Femur (tissue), 1 donor: ENCODE measurements around the gene NEK9.
"Not testable (repeated sequence)": the region's sequence is repeated elsewhere in the genome, so short reads cannot be mapped to it uniquely, and the experiment has no call there.

Experiments
- DNase-seq: peaks from one replicate; pipeline ENCODE4 v3.0.0-alpha.2; 2017

NEK9 gene

DNA sequence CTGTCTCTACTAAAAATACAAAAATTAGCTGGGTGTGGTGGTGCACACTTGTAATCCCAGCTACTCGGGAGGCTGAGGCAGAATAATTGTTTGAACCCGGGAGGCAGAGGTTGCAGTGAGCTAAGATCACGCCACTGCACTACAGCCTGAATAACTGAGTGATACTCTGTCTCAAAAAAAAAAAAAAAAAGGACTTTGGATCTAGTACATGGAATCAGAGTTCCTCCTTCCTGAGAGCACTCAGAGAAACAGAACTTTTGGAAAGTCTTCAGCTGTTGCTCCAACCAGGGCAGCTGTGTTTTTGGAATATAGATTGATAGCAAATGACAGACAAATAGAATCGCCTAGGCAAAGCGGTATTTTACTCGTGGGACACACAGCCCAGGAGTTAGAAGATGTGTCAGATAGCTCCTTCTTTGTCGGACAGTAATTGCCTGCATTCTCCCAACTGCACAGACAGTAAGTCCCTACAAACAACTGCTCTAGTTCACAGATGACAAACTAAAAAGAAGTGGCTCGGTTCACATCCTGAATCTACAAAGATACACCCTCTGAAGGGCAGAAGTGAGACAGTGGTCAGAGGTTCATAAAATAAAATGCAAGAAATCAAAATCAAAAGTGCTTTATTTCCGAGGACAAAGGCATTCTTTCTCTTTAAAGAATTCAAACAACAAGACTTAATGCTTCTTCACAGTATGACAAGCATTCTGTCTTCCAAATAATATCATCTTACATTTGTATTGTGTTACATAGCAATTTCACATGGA is 17.1 kb upstream of the NEK9 start:
- DNase-seq: no peak

DNA sequence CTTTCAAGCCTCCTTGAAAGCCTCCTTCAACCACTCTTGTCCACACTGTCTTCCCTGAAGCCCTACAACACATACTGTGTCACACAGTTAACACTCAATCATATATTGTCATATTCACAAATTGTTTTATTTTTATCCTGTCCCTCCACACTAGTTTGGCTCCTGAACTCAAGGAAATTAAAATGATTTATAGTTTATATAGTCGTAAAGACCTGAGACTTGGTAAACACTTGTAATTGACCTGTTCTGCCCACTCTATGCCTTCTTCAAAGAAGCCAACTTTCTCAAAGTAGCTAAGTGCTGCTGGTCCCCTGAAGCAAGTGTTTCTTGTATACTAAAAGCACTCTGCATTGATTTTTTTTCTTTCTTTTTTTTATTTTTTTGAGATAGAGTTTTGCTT is 15.6 kb upstream of the NEK9 start:
- DNase-seq: no peak

DNA sequence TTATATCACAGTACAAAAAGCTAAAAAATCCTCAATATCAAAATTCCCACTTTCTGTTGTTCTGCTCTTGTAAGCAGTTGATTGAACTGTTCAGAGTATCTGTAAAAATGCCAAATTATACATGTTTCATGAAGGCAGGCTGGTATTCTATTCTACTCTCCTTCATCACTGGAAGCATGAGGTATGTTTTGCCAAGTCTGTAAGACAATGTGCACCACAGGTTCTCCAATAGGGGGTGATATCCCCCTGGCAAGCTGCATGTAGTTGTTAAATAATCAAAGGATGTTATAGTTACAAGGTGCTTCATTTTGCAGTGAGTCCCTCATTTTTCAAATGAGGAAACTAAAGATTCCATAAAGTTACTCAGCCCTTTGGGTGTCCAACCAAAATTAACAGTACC is 15.1 kb upstream of the NEK9 start:
- no peak for DNase-seq

DNA sequence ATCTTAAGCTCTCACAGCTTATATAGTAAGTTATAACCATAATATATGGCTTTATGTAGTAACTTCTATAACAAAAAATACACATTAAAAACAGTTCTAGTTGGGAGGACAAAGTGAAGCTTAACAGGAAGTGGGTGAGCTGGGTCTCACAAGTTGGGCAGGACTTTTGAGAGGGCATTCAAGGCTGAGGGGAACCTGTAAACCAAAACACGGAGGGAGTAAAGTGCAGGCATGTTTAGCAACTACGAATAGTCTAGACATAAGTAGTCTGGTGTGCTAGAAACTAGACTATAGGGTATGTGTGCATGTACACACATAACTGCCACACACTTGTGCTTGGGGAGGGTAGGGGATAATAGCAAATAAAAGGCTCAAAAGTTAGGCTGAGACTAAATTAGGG is 14.2 kb upstream of the NEK9 start:
- no peak for DNase-seq

DNA sequence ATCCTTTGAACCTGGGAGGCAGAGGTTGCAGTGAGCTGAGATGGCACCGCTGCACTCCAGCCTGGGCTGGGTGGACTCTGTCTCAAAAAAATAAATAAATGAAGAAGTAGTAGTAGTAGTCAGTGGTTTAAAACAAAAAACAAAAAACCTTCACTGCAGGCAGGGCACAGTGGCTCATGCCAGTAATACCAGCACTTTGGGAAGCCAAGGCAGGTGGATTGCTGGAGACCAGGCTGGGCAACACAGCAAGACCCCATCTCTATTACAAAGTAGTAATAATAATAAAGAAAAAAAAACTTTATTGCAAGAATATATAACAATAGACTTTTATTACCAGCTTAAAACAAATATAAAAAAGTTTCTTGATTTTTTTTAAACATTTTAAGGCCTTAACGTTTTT is 13.8 kb upstream of the NEK9 start:
- no peak for DNase-seq

DNA sequence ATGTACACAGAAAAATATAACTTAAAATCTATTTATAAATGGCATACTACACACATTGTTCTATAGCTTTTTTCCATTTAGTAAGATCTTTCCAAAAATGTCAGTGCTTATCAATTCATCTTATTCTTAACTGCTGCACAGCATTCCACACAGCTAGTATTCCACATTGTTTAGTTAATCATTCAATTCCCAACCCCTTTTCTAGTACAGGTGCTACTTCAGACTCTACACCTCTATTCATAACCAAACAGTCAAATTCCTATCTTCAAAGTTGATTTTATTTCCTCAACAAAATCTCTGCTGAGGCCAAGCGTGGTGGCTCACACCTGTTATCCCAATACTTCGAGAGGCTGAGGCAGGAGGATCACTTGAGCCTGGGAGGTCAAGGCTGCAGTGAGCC is 12.3 kb upstream of the NEK9 start:
- no peak for DNase-seq

DNA sequence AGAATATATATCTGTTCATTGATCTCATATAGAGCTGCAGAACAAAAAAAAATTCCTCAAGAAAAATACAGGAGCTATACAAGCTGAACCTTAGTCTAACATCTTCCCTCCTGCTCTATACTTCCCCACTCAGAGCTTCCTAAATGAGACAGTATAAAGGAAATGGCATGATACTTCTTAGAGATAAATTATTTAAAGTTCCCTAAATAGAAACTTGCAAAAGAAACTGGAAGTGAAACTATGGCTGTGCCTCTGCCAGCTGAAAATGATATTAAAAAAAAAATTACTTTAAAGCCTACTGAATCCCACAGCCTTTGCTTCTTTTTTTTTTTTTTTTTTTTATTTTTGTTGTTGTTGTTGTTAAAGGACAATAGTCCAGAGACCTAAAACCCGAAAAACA is 11.6 kb upstream of the NEK9 start:
- DNase-seq: no peak

DNA sequence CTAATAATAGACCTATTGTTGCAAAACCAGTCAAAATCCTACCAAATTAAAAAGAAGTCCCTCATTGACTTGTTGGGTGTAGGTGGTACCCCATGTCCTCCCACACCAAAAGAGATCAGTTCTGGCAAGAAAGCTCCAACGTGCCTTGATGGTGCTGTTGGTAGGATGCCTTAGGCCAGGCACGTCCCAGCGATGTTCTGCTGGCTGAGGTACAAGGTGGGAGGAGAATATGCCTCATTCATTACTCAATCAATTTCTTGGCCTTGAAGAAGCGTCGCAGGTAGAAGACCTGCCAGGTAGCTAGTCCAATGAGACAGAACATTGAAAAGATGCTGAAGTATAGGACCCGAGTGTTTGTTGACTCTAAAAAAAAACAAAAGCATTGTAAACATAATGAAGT is 7.8 kb upstream of the NEK9 start:
- no peak for DNase-seq

DNA sequence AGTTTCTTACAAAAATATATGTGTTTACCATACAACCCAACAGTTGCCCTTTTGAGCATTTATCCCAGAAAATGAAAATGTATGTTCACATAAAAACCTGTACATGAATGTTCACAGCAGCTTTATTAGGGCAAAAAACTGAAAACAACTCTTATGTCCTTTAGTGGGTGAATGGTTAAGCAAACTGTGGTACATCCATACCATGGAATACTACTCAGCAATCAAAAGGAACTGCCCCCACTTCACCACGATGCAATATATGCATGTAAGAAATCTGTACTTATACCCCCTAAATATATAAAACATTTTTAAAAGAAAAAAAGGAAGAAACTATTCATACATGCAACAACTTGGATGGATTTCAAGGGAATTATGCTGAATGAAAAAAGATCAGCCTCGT is 6.7 kb upstream of the NEK9 start:
- DNase-seq: no peak

DNA sequence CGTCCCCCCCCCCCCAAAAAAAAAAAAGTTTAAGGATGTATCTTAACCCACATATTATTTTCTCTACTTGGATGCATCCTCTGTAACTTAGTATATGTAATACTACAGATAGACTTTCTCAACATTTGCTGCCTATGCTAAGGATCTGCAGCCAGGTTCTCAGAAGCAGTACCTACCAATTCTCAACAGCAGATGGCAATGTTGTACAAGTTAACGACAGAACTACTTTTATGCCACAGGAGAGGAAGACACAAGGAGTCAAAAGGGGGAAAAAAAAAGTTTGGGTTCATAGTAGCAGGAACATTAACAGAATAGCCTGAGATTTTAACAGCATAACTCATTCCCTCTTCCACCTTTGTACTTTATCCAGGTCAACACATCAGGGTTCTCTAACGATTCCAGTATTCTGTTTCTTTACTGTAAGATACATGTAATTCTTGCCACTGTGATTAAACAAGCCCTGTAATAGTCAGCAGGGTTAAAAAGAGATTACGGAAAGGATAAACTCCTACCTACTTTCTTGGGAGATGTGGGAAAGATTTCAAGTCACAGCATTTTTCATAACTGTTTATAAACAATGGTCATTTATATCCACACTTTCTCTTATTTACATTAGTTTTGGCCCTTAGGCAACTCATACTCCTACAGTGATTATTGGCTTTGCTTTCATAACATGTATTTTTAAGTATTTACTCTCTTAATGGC is 5.7 kb upstream of the NEK9 start:
- peak; percentile 55 for DNase-seq

DNA sequence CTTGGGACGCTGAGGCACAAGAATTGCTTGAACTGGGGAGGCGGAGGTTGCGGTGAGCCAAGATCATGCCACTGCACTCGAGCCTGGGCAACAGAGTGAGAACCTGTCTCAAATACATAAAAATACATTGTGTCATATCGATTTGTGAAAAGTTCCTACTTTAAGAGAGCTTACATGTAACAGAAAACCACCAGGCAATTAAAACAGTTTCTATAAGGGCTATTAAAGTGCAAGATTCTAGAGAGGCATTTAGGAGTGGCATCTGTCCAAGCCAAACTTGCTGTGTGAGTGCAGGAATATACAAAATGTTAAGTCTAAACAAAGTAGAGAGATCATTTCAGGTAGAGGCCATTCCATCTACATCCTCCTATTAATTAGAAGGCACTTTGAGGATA is 1.7 kb upstream of the NEK9 start:
- DNase-seq: no peak

DNA sequence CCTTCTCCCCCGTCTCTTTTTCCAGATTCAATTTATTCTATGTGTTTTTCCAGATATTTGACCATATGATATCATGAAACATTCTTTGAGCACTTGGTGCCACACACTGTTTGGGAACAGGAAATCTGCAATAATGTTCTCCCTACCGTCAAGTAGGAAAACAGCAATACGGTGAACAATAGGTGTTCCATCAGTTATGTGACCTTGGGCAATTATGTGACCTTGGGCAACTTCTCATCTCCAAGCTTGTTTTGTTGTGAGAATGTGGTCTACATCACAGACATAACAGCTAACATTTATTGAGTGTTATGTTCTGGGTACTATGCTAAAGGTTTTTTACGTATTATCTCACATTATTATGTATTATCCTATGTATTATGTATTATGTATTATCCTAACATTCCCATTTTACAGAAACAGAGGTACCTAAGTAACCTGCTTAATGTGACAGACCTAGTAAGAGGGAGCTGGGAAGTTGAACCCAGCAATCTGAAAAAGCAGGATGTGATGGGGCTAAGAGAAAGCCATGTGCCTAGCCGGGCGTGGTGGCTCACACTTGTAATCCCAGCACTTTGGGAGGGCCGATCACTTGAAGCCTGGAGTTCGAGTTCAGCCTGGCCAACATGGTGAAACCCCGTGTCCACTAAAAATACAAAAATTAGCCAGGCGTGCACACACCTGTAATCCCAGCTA is 1.2 kb upstream of the NEK9 start:
- no peak for DNase-seq

DNA sequence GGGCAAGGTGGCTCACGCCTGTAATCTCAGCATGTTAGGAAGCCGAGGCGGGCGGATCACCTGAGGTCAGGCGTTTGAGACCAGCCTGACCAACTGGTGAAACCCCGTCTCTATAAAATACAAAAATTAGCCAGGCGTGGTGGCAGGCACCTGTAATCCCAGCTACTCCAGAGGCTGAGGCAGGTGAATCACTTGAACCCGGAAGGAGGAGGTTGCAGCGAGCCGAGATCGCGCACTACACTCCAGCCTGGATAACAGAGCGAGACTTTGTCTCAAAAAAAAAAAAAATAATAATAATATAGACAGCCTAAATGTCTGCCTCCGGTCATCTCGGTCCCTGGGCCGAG is 599 bp upstream of the NEK9 start:
- DNase-seq: not testable (repeated sequence)

DNA sequence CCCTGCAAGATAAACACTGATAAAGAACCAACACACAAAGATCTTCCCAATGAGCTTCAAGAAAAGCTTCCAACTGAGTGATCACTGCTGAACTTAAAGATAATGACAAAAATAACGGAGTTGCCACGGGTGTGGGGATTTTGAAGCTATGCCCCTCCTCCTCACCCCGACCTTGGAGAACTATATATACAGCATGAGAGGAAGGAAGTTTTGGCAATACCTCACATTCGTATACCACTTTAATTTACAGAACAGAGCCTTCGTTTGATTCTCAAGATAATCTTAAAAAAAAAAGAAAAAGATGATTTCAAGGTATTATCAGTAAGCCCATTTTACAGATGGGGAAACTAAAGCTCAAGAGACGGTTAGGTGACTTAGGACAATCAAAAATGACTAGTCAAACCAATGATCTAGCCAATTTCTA is 715 bp downstream of the NEK9 start:
- DNase-seq: no peak

DNA sequence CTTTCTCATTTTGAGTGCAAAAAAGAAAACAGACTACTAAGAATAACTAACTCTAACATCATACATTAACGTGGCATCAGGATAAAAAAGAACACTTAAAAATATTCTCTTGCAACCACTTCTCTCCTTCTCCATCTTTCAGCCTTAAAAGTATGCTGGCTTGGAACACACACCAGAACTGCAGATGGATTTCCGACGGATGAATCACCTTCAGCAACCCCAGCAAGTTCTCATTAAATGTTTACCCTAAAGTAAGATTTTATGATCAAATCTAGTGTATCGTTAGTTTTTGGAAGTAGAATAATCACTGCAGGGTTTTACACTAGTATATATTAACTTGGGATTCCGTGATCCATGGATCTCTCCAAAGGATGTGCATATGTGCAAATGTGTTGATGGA is 1.2 kb downstream of the NEK9 start:
- no peak for DNase-seq

DNA sequence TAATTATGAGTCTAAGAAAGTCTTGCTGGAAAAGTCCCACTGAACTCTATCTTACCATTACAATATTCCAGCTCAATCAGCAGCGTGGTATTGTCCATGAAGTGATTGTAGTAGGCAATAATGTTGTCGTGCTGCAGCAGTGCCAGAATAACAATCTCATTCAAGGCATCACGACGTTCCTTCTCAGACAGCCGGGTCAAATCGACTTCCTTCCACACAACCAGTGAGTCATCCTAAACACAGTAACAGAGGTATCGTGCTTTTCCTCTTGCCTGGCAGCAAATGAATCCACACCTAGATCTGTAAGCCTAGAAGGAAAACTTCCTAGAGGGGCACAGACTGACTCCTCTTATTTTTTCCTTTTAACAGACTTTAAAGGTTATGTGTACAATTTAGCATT is 2.9 kb downstream of the NEK9 start:
- peak; percentile 24 for DNase-seq

DNA sequence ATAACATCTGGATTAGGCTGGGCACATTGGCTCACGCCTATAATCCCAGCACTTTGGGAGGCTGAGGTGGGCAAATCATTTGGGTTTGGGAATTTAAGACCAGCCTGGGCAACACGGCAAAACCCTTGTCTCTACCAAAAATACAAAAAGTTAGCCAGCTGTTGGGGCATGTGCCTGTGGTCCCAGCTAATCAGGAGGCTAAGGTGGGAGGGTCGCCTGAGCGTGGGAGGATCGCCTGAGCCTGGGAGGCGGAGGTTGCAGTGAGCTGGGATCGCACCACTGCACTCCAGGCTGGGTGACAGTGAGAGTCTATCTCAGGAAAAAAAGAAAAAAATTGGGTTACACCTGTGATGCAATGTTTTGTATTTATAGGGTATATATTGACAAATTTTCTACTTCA is 5.3 kb downstream of the NEK9 start:
- no peak for DNase-seq

DNA sequence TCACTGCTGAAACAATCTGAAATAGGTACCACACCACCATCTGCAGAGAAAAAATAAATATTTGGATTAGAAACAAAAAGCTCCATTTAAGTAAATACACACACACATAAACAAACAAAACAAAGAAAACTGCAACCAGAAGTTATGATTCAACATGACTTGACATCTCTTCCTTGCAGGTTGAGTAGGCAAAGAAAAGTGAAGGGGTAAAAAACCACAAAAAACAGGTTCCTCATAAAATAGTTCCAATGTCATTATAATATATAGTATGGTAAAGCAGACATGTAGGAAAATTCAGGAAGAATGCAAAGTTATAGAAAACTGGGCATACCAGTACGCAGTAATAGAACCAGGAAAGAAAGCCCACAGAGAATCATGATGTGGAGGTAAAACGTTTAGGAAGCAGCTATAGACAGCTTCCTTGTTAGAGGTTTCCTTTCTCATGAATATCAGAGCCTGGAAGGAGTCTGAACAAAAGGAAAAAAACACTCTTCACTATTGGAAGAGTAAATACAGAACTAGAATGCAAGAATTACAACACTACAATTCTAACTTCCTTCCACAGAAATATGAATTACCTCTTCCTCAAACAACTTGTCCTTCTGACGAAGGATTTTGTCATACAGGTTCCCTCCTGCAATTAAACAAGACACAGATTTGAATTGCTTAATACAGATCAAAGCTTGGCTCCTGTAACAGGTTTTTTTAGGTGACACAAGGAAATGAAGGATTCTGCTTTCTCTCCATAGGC is 6.1 kb downstream of the NEK9 start:
- DNase-seq: no peak

DNA sequence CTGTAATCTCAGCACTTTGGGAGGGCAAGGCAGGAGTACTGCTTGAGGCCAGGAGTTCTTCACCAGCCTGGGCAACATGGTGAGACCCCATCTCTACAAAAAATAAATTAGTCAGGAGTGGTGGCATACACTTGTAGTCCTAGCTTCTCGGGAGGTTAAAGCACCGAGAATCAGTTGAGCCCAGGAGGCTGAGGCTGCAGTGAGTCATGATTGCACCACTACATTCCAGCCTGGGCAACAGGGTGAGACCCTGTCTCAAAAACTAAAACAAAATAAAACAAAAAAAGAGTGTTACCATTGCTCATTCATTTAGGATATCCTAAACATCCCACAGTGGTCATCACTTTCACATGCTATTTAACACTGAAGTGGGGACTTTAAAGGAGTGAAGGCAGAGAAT is 7.8 kb downstream of the NEK9 start:
- no peak for DNase-seq

DNA sequence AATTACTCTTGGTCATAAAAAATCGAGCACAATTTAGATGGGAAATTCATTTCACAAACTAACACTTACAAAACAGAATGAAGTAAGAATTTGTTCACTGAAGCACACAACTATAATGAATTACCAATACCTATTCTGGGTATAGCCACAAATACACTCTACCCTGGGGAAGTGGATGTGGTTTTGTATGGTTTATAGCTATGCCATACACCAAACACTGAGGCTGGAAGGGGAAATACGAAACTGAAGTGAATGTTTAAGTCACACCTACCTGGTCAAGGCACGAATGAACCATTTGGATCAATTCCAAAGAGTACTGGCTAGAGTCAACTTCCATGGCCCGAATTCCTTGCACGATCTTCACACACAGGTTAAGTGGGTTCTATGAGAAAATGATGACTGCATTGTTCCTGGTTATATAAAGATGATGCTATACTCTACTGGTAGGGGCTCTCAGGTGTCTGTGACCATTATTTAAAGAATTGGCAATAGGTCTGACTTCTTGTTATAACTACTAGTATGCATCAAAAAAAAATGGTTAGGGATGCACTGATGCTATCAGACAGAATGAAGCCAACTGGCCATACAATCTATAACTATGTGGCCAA is 12.8 kb downstream of the NEK9 start:
- no peak for DNase-seq

DNA sequence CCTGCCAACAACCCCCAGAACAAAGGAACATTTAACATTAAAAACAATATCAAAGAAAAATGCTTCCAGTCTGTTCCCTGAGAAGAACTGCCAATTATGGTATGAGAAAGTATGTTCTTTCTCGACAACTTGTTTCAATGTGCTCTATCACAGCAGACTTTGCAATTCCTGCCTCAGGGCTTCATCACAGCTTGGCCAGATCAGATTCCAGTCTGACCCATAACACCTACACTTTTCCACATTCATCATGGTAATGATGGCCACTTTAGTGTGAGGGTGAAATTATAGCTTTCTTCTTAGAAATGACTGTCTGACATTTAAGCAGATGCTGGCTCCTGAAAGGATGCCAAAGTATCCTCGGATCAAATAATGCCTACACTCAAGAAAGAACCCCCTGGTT is 17.0 kb downstream of the NEK9 start:
- DNase-seq: no peak

DNA sequence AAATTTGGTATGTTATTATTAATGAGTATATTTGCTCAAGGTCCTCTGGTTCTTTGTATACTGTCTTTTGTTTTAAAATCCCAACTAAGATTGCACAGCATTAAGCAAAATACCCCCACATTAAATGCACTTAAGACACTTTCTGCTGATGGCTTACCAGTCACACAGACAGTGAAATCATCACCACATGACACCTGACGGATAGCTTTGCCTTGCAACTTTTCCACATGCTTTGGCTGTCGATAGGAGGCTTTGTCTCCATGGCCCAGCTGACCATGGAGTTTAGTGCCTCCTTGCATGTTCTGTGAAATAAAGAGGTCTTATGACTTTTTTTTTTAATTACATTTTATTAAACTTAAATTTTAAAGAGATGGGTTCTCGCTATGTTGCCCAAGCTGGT is 19.7 kb downstream of the NEK9 start:
- no peak for DNase-seq

DNA sequence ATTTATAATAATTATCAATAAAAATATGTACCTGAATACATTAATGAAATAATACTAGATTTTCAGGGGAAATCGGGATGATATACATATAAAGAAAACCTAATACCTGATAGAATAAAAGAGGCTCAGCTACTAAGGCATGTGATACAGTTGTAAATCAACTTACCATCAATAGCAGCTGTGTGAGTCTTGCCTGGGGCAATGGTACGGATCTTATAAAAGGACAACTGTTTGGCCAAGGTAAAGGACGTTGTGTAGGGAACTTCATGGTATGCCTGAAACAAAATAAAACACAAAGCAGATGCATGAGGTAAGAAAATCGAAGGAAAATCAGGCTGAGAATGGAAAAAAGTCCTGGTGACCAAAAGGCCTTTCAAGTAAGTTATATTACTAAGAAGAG is 25.4 kb downstream of the NEK9 start:
- no peak for DNase-seq
